Kasumi-1 (cell line): ENCODE measurements around the gene TRPV2.

ENCODE experiments used
- DNase-seq, 2 experiments: peaks; one replicate each; lab custom pipeline; 2025; lab: John Stamatoyannopoulos, UW

Gene TRPV2

GRCh38 chr17:16406742-16407674, 8.4 kb upstream of the TRPV2 start:
- DNase-seq, result no peak

GRCh38 chr17:16407911-16408588, 7.3 kb upstream of the TRPV2 start:
- DNase-seq, result no peak

GRCh38 chr17:16417399-16417798, 2.0 kb downstream of the TRPV2 start:
- DNase-seq, result no peak

- no peak for DNase-seq
Observed at GRCh38 chr17:16417896-16418684, 2.7 kb downstream of the TRPV2 start.

- DNase-seq, result no peak
Observed at GRCh38 chr17:16418685-16419068, 3.3 kb downstream of the TRPV2 start.

- peak; percentile 23 to 26 for DNase-seq
Observed at GRCh38 chr17:16419074-16419928, 3.9 kb downstream of the TRPV2 start.

GRCh38 chr17:16419929-16420271, 4.5 kb downstream of the TRPV2 start:
- DNase-seq, result no peak

- no peak for DNase-seq
Observed at GRCh38 chr17:16422416-16422815, 7.0 kb downstream of the TRPV2 start.

GRCh38 chr17:16423226-16423872, 8.0 kb downstream of the TRPV2 start:
- DNase-seq, result no peak

GRCh38 chr17:16425202-16425601, 9.8 kb downstream of the TRPV2 start:
- no peak for DNase-seq

GRCh38 chr17:16425698-16426659, 10.6 kb downstream of the TRPV2 start:
- no peak for DNase-seq

GRCh38 chr17:16427020-16427419, 11.6 kb downstream of the TRPV2 start:
- DNase-seq, result no peak

- peak; percentile 43 to 72 for DNase-seq
Observed at GRCh38 chr17:16428098-16428882, 12.9 kb downstream of the TRPV2 start.

- no peak for DNase-seq
Observed at GRCh38 chr17:16429083-16429482, 13.7 kb downstream of the TRPV2 start.

- DNase-seq, result no peak
Observed at GRCh38 chr17:16430650-16431049, 15.3 kb downstream of the TRPV2 start.

GRCh38 chr17:16432017-16432416, 16.6 kb downstream of the TRPV2 start:
- DNase-seq, result no peak

- no peak for DNase-seq
Observed at GRCh38 chr17:16433514-16433913, 18.1 kb downstream of the TRPV2 start.

GRCh38 chr17:16434662-16435061, 19.3 kb downstream of the TRPV2 start:
- no peak for DNase-seq
